Adrenal gland (tissue), 5 donors: ENCODE data around the gene TPST1.

Experiments used
- POLR2A ChIP-seq, 2 donors: fragments of 450-650 bp; IDR thresholded peaks; one replicate each; pipeline ENCODE4 v1.6.1; 2017; ENCODE audit warnings: antibody characterized with exemption in 2 of 2, mild to moderate bottlenecking in 2 of 2, moderate library complexity in 1 of 2
- TF ChIP-seq, protein P1 (sequence below), 6 experiments: fragments of 450-650 bp in 4 of 6; fragments of 200-600 bp in 2 of 6; sonication (generic) in 1 of 6; IDR thresholded peaks; 1 replicate in 5 of 6; 2 replicates in 1 of 6; pipeline versions ENCODE4 v1.5.1 to v1.8.0; 2016 to 2021; ENCODE audit warnings: antibody characterized with exemption in 6 of 6, mild to moderate bottlenecking in 2 of 6, moderate library complexity in 1 of 6
- donor health status: DM: no; HTN: no; CAD: no.

DNA sequence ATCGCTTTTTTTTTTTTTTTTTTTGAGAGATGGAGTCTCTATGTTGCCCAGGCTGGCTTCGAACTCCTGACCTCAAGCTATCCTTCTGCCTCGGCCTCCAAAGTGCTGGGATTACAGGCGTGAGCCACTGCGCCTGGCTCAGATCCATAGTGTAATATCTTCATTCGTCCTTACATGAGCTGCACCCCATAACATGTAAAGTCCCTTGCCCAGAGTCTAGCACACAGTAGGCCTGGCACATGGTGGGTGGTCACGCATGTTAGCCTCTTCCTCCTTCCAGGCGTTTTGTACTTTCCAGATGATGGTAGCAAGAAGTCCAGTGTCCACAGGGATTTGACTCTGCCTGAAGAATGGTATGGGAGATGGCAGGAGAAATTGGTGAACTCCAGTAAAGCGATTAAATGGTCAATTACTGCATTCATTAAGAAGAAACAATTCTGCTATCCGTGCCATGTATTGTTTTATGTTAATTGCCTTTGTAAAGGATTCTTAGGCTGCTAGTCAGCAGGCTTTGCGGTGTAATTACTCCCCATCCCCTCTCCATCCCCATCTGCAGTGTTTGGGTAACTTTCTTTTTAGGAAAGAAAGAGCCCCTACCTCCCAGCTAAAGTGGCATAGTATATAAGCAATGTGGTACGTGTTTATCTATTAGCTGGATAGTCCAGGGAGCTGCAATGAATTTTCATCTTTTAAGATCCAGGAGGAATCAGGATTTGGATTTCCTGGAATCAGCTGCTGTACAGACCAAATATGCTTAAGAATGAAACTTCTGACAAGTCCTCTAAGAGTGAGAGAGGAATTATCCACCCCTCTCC lies 1.2 kb downstream of the TPST1 start:
- TF ChIP-seq, protein P1, sequence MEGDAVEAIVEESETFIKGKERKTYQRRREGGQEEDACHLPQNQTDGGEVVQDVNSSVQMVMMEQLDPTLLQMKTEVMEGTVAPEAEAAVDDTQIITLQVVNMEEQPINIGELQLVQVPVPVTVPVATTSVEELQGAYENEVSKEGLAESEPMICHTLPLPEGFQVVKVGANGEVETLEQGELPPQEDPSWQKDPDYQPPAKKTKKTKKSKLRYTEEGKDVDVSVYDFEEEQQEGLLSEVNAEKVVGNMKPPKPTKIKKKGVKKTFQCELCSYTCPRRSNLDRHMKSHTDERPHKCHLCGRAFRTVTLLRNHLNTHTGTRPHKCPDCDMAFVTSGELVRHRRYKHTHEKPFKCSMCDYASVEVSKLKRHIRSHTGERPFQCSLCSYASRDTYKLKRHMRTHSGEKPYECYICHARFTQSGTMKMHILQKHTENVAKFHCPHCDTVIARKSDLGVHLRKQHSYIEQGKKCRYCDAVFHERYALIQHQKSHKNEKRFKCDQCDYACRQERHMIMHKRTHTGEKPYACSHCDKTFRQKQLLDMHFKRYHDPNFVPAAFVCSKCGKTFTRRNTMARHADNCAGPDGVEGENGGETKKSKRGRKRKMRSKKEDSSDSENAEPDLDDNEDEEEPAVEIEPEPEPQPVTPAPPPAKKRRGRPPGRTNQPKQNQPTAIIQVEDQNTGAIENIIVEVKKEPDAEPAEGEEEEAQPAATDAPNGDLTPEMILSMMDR (IDR thresholded peaks at IDR 0.05): no peak
- no peak for TF ChIP-seq POLR2A (IDR thresholded peaks at IDR 0.05)
